ENCODE data around the gene MITF.

GRCh38 chr3:69847303-69847702, 108.0 kb downstream of the MITF start:
- TF ChIP-seq CTCF (IDR thresholded peaks at IDR 0.05; ENCODE audit: low read depth, low read length) (no peak), EZH2phosphoT487 (IDR thresholded peaks at IDR 0.05; ENCODE audit: low read depth) (no peak)
